Neural progenitor cell (in vitro differentiated cells): ENCODE results near the gene MYL11. TPM values are rescaled to one million over a fixed set of nuclear protein-coding genes. Genes with fewer than 3 reads are reported as not detected.

Experiments used
- DNase-seq: peaks from one replicate; pipeline ENCODE4 v3.0.0-alpha.2; 2016; ENCODE audit warnings: low spot score
- H2AFZ ChIP-seq: fragments of 200-600 bp; sonication (generic); replicated peaks from 2 replicates; pipeline ENCODE4 v1.6.1; 2016; ENCODE audit warnings: antibody characterized with exemption
- H3F3A ChIP-seq: fragments of 200-600 bp; sonication (generic); 2 replicates; pipeline ENCODE4 v1.6.1; 2016; ENCODE audit warnings: antibody characterized with exemption, low read depth
- H3K27ac ChIP-seq: fragments of 200-600 bp; sonication (generic); 2 replicates; pipeline ENCODE4 v1.5.1; 2016; ENCODE audit warnings: mild to moderate bottlenecking
- H3K27me3 ChIP-seq: fragments of 200-600 bp; sonication (generic); 2 replicates; pipeline ENCODE4 v1.6.1; 2016; ENCODE audit warnings: mild to moderate bottlenecking, moderate library complexity
- H3K36me3 ChIP-seq: fragments of 200-600 bp; sonication (generic); 2 replicates; pipeline ENCODE4 v1.5.1; 2016
- H3K4me1 ChIP-seq: fragments of 200-600 bp; sonication (generic); 2 replicates; pipeline ENCODE4 v1.6.1; 2016; ENCODE audit warnings: mixed run types
- H3K4me2 ChIP-seq: fragments of 200-600 bp; sonication (generic); 2 replicates; pipeline ENCODE4 v1.6.1; 2016
- H3K4me3 ChIP-seq: fragments of 200-600 bp; sonication (generic); 2 replicates; pipeline ENCODE4 v1.5.1; 2016
- H3K79me2 ChIP-seq: fragments of 200-600 bp; sonication (generic); 2 replicates; pipeline ENCODE4 v1.6.1; 2016; ENCODE audit warnings: low read depth
- H3K9ac ChIP-seq: fragments of 200-600 bp; sonication (generic); 2 replicates; pipeline ENCODE4 v1.6.1; 2016
- H3K9me3 ChIP-seq: fragments of 200-600 bp; sonication (generic); 2 replicates; pipeline ENCODE4 v1.5.1; 2016; ENCODE audit warnings: low read depth
- H4K20me1 ChIP-seq: fragments of 200-600 bp; sonication (generic); 2 replicates; pipeline ENCODE4 v1.6.1; 2016; ENCODE audit warnings: low read depth
- H3K27ac Mint-ChIP-seq: 3 replicates; pipeline ENCODE4 v1.8.0; 2021; ENCODE audit warnings: mixed read lengths
- H3K27me3 Mint-ChIP-seq: 2 replicates; pipeline ENCODE4 v1.8.0; 2022; ENCODE audit warnings: low read depth, mild to moderate bottlenecking, inconsistent platforms, moderate library complexity, mixed read lengths; ENCODE audit not compliant: insufficient read depth
- H3K36me3 Mint-ChIP-seq: 3 replicates; pipeline ENCODE4 v1.8.0; 2021; ENCODE audit warnings: mixed read lengths
- H3K4me1 Mint-ChIP-seq: 3 replicates; pipeline ENCODE4 v1.8.0; 2021; ENCODE audit warnings: mixed read lengths
- H3K4me3 Mint-ChIP-seq: 3 replicates; pipeline ENCODE4 v1.8.0; 2021; ENCODE audit warnings: mild to moderate bottlenecking, moderate library complexity, mixed read lengths
- H3K9me3 Mint-ChIP-seq: 3 replicates; pipeline ENCODE4 v1.8.0; 2020; ENCODE audit warnings: mixed read lengths
- CTCF ChIP-seq: fragments of 200-600 bp; sonication (generic); IDR thresholded peaks from 2 replicates; pipeline ENCODE4 v1.5.1; 2017; ENCODE audit warnings: antibody characterized with exemption, mild to moderate bottlenecking
- EZH2 ChIP-seq: fragments of 200-600 bp; sonication (generic); IDR thresholded peaks from 2 replicates; pipeline ENCODE4 v1.6.1; 2017; ENCODE audit warnings: antibody characterized with exemption, mild to moderate bottlenecking, moderate library complexity
- EZH2phosphoT487 ChIP-seq: fragments of 200-600 bp; sonication (generic); IDR thresholded peaks from 2 replicates; pipeline ENCODE4 v1.6.1; 2017; ENCODE audit warnings: antibody characterized with exemption
- total RNA-seq: library from RNA; depleted of rRNA; stranded (reverse); fragments of >200 nt; gene quantifications from 2 replicates; pipeline ENCODE4 v1.2.3, GENCODE V29; 2015; ENCODE audit warnings: low replicate concordance

Gene MYL11
- total RNA-seq, 1 donor from 2014 or later: 4.1 TPM

GRCh38 chr16:30413112-30413806, 38.7 kb downstream of the MYL11 start:
- Mint-ChIP-seq H3K4me3 (no peak overlapping the region), H3K27me3 (peaks cover 9% of the 10 kb centered on the region), H3K36me3 (peaks cover 25% of the 10 kb centered on the region), H3K4me1 (peaks cover 24% of the 10 kb centered on the region), H3K9me3 (no peaks in the 10 kb centered on the region), H3K27ac (no peak overlapping the region)
- Histone ChIP-seq H3K9me3 (no peaks in the 10 kb centered on the region), H3K27me3 (no peaks in the 10 kb centered on the region), H3K4me1 (peaks cover 12% of the 10 kb centered on the region), H3K4me3 (no peak overlapping the region), H3K9ac (no peak overlapping the region), H3K27ac (no peak overlapping the region), H3K36me3 (no peaks in the 10 kb centered on the region), H4K20me1 (peaks cover 55% of the 10 kb centered on the region), H2AFZ (no peak overlapping the region), H3F3A (peaks cover 56% of the 10 kb centered on the region), H3K79me2 (peaks cover 40% of the 10 kb centered on the region), H3K4me2 (no peak overlapping the region)
- TF ChIP-seq CTCF: no peak
- no peak for TF ChIP-seq EZH2
- TF ChIP-seq EZH2phosphoT487: no peak
- DNase-seq: no peak

- Mint-ChIP-seq H3K9me3 (no peaks in the 10 kb centered on the region), H3K27me3 (peaks cover 5% of the 10 kb centered on the region), H3K27ac (no peak overlapping the region), H3K36me3 (peaks cover 30% of the 10 kb centered on the region), H3K4me1 (peaks cover 22% of the 10 kb centered on the region), H3K4me3 (no peak overlapping the region)
- Histone ChIP-seq H3K4me2 (no peak overlapping the region), H3F3A (peaks cover 56% of the 10 kb centered on the region), H3K36me3 (no peaks in the 10 kb centered on the region), H3K9ac (no peak overlapping the region), H3K9me3 (no peaks in the 10 kb centered on the region), H3K27ac (no peak overlapping the region), H3K27me3 (no peaks in the 10 kb centered on the region), H2AFZ (no peak overlapping the region), H3K4me1 (peaks cover 7% of the 10 kb centered on the region), H3K79me2 (peaks cover 31% of the 10 kb centered on the region), H3K4me3 (no peak overlapping the region), H4K20me1 (peaks cover 55% of the 10 kb centered on the region)
- no peak for TF ChIP-seq EZH2phosphoT487
- TF ChIP-seq EZH2: no peak
- no peak for DNase-seq
These were observed 39.6 kb downstream of the MYL11 start for GRCh38 chr16:30414159-30414558.

GRCh38 chr16:30416047-30416603, 41.5 kb downstream of the MYL11 start:
- peak overlapping the region; percentile 27 for H3K4me3 Mint-ChIP-seq
- H3K27ac Mint-ChIP-seq: no peak overlapping the region
- no peaks in the 10 kb centered on the region for H3K9me3 Mint-ChIP-seq
- Histone ChIP-seq H2AFZ (no peak overlapping the region), H3K27me3 (no peaks in the 10 kb centered on the region), H3K27ac (no peak overlapping the region), H3K36me3 (no peaks in the 10 kb centered on the region), H3K4me3 (no peak overlapping the region), H3F3A (peaks cover 56% of the 10 kb centered on the region), H4K20me1 (peaks cover 43% of the 10 kb centered on the region), H3K79me2 (peaks cover 15% of the 10 kb centered on the region), H3K4me2 (no peak overlapping the region), H3K9me3 (no peaks in the 10 kb centered on the region), H3K4me1 (peaks cover 4% of the 10 kb centered on the region), H3K9ac (no peak overlapping the region)
- peaks cover 36% of the 10 kb centered on the region for H3K36me3 Mint-ChIP-seq
- DNase-seq: no peak
- H3K4me1 Mint-ChIP-seq: peaks cover 13% of the 10 kb centered on the region
- peaks cover 2% of the 10 kb centered on the region for H3K27me3 Mint-ChIP-seq
- TF ChIP-seq EZH2phosphoT487 (no peak), CTCF (no peak), EZH2 (no peak)
